C4-2B (cell line): ENCODE data around the gene AP4E1.

ENCODE experiments used
- ZFX ChIP-seq: fragments of 450-650 bp; IDR thresholded peaks from 2 replicates; pipeline ENCODE4 v1.6.1; 2017
- TF ChIP-seq, protein P1 (sequence below): fragments of 450-650 bp; conservative IDR thresholded peaks from 2 replicates; pipeline ENCODE4 v1.5.1; 2017; ENCODE audit warnings: mild to moderate bottlenecking

DNA sequence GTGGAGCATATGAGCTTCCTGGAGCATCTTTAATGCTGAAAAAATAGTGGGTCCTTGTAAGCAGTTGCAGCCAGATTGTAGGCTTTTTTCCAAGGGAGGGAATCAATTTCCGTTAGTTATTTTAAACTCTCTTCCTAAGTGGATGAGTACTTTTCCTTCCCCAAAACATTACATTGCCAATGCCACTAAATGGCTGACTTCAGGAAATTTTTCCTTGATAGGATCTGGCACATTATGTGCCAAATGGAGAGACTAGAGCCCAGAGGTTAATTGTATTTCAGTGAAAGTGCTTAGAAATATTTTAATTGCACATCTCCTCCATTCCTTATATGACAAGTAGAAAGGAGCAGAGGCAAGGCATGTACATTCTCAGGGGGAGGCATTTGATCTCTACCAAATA is 102.7 kb downstream of the AP4E1 start:
- TF ChIP-seq, protein P1, sequence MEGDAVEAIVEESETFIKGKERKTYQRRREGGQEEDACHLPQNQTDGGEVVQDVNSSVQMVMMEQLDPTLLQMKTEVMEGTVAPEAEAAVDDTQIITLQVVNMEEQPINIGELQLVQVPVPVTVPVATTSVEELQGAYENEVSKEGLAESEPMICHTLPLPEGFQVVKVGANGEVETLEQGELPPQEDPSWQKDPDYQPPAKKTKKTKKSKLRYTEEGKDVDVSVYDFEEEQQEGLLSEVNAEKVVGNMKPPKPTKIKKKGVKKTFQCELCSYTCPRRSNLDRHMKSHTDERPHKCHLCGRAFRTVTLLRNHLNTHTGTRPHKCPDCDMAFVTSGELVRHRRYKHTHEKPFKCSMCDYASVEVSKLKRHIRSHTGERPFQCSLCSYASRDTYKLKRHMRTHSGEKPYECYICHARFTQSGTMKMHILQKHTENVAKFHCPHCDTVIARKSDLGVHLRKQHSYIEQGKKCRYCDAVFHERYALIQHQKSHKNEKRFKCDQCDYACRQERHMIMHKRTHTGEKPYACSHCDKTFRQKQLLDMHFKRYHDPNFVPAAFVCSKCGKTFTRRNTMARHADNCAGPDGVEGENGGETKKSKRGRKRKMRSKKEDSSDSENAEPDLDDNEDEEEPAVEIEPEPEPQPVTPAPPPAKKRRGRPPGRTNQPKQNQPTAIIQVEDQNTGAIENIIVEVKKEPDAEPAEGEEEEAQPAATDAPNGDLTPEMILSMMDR = no peak
- TF ChIP-seq ZFX = no peak
